ENCODE measurements around the gene MAP3K15. TPM values are rescaled to one million over a fixed set of nuclear protein-coding genes. Genes with fewer than 3 reads are reported as not detected.

Gene MAP3K15
- total RNA-seq, 4 donors from 2014 or later = 0.14 to 0.16 TPM; not detected in 2

DNA sequence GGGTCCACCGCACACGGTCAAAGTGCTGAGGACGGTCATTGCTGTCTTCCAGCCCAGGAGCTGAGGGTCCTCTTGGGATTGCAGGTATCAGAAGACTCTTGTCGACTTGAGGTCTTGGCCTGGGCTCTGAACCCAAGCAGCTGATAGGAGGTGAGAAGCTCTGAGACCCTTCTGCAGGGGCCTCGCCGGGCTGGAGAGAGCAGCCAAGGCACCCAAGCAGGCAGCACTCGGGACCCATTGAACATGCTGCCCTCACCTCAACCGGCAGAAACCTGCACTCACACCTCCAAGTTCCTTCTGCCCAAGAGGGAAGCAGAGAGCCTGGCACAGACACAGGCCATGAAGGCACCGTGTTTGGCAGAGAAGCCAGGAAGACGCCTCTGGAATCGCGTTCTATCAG is 137.5 kb downstream of the MAP3K15 start:
- no peak overlapping the region for H3K27ac ChIP-seq
- H3K27me3 ChIP-seq = no peaks in the 10 kb centered on the region
- no peak for DNase-seq
- no peaks in the 10 kb centered on the region for H3K36me3 ChIP-seq
- intact Hi-C loops (cut with DNase I; ENCODE audit: low total_unique reads) = no loop called here
- in situ Hi-C loops (cut with MboI; ENCODE audit: low pct_ligation_motif_present in 1 of 4, low pct_unique_long_range_greater_than_20kb in 1 of 4, low sequenced_read_pairs in 3 of 4) = loop anchor here in 2 of 4 donors (25.0 kb wide), 1 partner anchor 160 kb away; no protein-coding TSS in a partner anchor
- no peaks in the 10 kb centered on the region for H3K9me3 ChIP-seq
- H3K4me1 ChIP-seq = no peaks in the 10 kb centered on the region
- TF ChIP-seq POLR2A (IDR thresholded peaks at IDR 0.05) = no peak
- TF ChIP-seq CTCF (IDR thresholded peaks at IDR 0.05) = no peak
- no peak for TF ChIP-seq POLR2AphosphoS5 (IDR thresholded peaks at IDR 0.05)
- TF ChIP-seq EP300 (IDR thresholded peaks at IDR 0.05; ENCODE audit: low read depth) = no peak
- 92% methylated on average over 12 of the region's 12 CpGs; no CpG with 5 or more reads in 1 of the 2 donors for WGBS, 2 donors (ENCODE audit: low coverage in 1 of 2)
- H3K4me3 ChIP-seq = no peak overlapping the region

DNA sequence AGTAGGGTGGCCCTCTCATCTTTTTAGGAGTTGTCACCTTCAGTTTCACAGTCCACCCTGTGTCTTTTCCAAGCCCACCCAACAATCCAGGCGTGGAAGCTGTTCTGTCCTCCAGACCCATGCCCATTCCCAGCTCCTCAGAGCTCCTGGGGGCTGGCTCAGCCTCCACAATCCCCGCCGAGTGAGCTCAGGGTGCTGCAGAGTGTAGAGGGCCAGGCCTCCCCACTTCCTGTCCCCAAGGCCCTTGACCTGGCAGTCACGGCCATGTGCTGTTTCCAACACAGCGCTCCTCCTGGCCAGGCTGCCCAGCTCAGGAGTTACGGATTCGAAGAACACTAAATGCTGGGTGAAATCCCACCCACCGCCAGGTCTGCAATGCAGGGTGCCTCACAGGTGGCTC is 139.8 kb downstream of the MAP3K15 start:
- WGBS, 2 donors (ENCODE audit: low coverage in 1 of 2) = 90% methylated on average over 8 of the region's 8 CpGs; no CpG with 5 or more reads in 1 of the 2 donors
- intact Hi-C loops (cut with DNase I; ENCODE audit: low total_unique reads) (no loop called here), in situ Hi-C loops (cut with MboI; ENCODE audit: low pct_ligation_motif_present in 1 of 4, low pct_unique_long_range_greater_than_20kb in 1 of 4, low sequenced_read_pairs in 3 of 4) (loop anchor here in 2 of 4 donors (25.0 kb wide), 1 partner anchor 162 kb away; no protein-coding TSS in a partner anchor)
- Histone ChIP-seq H3K9me3 (no peaks in the 10 kb centered on the region), H3K27me3 (no peaks in the 10 kb centered on the region), H3K4me1 (peaks cover 0 to 3% (median 0%) of the 10 kb centered on the region in 4 donors), H3K4me3 (no peak overlapping the region), H3K27ac (no peak overlapping the region), H3K36me3 (no peaks in the 10 kb centered on the region)
- DNase-seq = no peak
- TF ChIP-seq POLR2AphosphoS5 (IDR thresholded peaks at IDR 0.05) (no peak), EP300 (IDR thresholded peaks at IDR 0.05; ENCODE audit: low read depth) (no peak), POLR2A (IDR thresholded peaks at IDR 0.05) (no peak), CTCF (IDR thresholded peaks at IDR 0.05) (no peak)

GRCh38 chrX:19373351-19373891 is 141.9 kb downstream of the MAP3K15 start:
- H3K4me3 ChIP-seq = no peak overlapping the region
- in situ Hi-C loops (cut with MboI; ENCODE audit: low pct_ligation_motif_present in 1 of 4, low pct_unique_long_range_greater_than_20kb in 1 of 4, low sequenced_read_pairs in 3 of 4) (no loop called here), intact Hi-C loops (cut with DNase I; ENCODE audit: low total_unique reads) (no loop called here)
- no peak for TF ChIP-seq CTCF (IDR thresholded peaks at IDR 0.05)
- no peak for TF ChIP-seq POLR2A (IDR thresholded peaks at IDR 0.05)
- TF ChIP-seq EP300 (IDR thresholded peaks at IDR 0.05; ENCODE audit: low read depth) = no peak
- no peak for TF ChIP-seq POLR2AphosphoS5 (IDR thresholded peaks at IDR 0.05)
- no peaks in the 10 kb centered on the region for H3K9me3 ChIP-seq
- no peaks in the 10 kb centered on the region for H3K36me3 ChIP-seq
- 61% methylated on average over 23 of the region's 23 CpGs; no CpG with 5 or more reads in 1 of the 2 donors for WGBS, 2 donors (ENCODE audit: low coverage in 1 of 2)
- H3K4me1 ChIP-seq = peaks cover 0 to 3% (median 0%) of the 10 kb centered on the region in 4 donors
- no peak for DNase-seq
- no peak overlapping the region for H3K27ac ChIP-seq
- no peaks in the 10 kb centered on the region for H3K27me3 ChIP-seq

DNA sequence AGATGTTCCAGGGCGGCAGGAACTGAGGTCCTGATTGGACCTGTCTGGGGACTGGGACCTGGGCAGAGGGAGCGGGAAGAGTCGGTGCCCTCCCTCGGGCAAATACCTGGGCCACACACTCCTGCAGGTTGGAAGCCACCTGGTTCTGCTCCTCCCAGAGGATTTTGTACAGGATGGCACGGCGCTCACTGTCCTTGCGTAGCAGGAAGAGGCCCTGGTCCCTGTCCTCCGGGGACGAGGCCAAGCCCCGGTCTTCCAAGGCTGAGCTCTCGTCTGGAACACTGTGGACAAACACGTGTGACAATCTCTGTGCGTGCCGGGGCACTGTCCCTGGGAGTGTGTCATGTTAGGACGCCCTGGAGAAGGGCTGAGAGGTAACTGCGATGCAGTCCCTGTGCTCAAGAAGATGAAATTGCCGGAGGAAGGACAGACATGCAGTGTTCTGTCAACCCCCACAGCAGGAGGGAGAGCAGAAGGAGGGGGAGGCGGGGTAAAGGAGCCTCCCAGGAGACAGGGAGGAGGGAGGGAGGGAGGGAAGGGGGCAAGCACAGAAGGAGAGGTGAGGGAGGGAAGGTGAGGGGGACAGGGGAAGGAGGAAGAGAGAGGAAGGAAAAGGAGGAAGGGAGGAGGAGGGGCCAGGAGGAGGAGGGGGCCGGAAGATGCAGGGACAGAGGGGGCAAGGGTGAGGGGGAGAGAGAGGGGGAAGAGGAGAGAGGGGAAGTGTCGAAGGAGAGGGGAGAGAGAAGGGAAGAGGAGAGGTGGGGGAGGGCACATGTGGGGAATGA is 142.6 kb downstream of the MAP3K15 start:
- Histone ChIP-seq H3K9me3 (no peaks in the 10 kb centered on the region), H3K27ac (no peak overlapping the region), H3K4me1 (peaks cover 0 to 3% (median 0%) of the 10 kb centered on the region in 4 donors), H3K27me3 (no peaks in the 10 kb centered on the region), H3K4me3 (peak overlapping the region; percentile 15 to 46 (median 21)), H3K36me3 (no peaks in the 10 kb centered on the region)
- WGBS, 2 donors (ENCODE audit: low coverage in 1 of 2) = 37% methylated on average over 20 of the region's 20 CpGs; no CpG with 5 or more reads in 1 of the 2 donors
- no peak for DNase-seq
- in situ Hi-C loops (cut with MboI; ENCODE audit: low pct_ligation_motif_present in 1 of 4, low pct_unique_long_range_greater_than_20kb in 1 of 4, low sequenced_read_pairs in 3 of 4) = no loop called here
- intact Hi-C loops (cut with DNase I; ENCODE audit: low total_unique reads) = no loop called here
- no peak for TF ChIP-seq POLR2A (IDR thresholded peaks at IDR 0.05)
- no peak for TF ChIP-seq CTCF (IDR thresholded peaks at IDR 0.05)
- no peak for TF ChIP-seq POLR2AphosphoS5 (IDR thresholded peaks at IDR 0.05)
- TF ChIP-seq EP300 (IDR thresholded peaks at IDR 0.05; ENCODE audit: low read depth) = no peak
